ENCODE data around the gene SPINT3.

GRCh38 chr20:45467172-45467571, 48.2 kb downstream of the SPINT3 start:
- TF ChIP-seq CTCF (IDR thresholded peaks at IDR 0.05), result no peak
- no peak for TF ChIP-seq POLR2A (IDR thresholded peaks at IDR 0.05)

Measured in body of pancreas (tissue), 4 donors.